Testis (tissue), 2 donors: ENCODE measurements around the gene THTPA.

Experiments used
- CTCF ChIP-seq, 3 experiments: fragments of 450-650 bp in 2 of 3; fragments of 200-600 bp in 1 of 3; sonication (generic) in 1 of 3; IDR thresholded peaks; one replicate each; pipeline ENCODE4 v1.5.1; 2016 to 2019; ENCODE audit warnings: antibody characterized with exemption in 3 of 3, mild to moderate bottlenecking in 2 of 3, moderate library complexity in 1 of 3
- POLR2A ChIP-seq: fragments of 450-650 bp; IDR thresholded peaks from one replicate; pipeline ENCODE4 v1.6.1; 2017; ENCODE audit warnings: antibody characterized with exemption, mild to moderate bottlenecking, moderate library complexity

DNA sequence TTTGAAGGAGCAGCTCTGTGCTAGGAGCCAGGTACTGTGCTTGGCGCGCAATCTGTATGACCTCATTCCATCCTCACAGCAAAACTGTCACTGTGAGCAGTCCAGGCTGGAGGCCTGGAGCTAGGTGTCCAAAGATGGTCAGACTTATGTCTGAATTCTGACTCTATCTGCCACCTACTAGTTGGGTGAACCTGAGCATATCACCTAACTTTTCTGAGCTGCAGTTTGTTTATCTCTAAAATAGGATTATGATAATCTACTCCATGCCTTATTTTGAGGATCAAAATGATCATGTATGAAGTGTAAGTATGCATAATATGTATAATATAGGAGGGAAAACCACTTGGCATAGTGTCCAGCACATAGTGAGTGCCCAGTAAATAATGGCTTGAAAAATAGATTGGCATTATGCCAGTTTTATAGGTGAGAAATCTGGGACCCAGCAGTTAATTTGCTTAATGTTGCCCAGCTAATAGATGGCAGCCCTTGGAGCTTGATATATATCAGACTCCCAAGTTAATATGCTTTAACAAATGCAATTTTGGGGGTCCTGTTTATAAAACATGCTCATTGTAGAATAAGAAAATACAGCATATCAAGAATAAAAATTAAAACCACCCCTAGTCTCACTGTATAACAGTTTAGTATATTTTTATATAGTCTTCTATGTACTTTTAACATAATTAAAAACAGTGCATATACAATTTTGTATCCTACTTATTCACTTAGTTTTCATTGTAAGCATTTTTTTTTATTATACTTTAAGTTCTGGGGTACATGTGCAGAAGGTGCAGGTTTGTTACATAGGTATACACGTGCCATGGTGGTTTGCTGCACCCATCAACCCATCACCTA lies 27.1 kb downstream of the THTPA start:
- no peak for TF ChIP-seq CTCF (IDR thresholded peaks at IDR 0.05)
- TF ChIP-seq POLR2A: no peak
